ENCODE results near the gene LIG4. TPM values are rescaled to one million over a fixed set of nuclear protein-coding genes. Genes with fewer than 3 reads are reported as not detected.

LIG4 gene
- 25.4 TPM for total RNA-seq
- 22.3 TPM for polyA plus RNA-seq
- long read RNA-seq, donor 1, full-length matches to known transcripts = 5 of 5 reads
- long read RNA-seq, donor 1, partial matches to known transcripts = 0 of 5 reads
- long read RNA-seq, donor 1, other reads (novel, unspliced or antisense) = 0 of 5 reads
- long read RNA-seq, donor 2 = 0 reads
- long read RNA-seq, donor 3, full-length matches to known transcripts = 22 of 44 reads
- long read RNA-seq, donor 3, partial matches to known transcripts = 0 of 44 reads
- long read RNA-seq, donor 3, other reads (novel, unspliced or antisense) = 22 of 44 reads
- long read RNA-seq, donor 4, full-length matches to known transcripts = 8 of 75 reads
- long read RNA-seq, donor 4, partial matches to known transcripts = 45 of 75 reads
- long read RNA-seq, donor 4, other reads (novel, unspliced or antisense) = 22 of 75 reads
- long read RNA-seq, donor 5, full-length matches to known transcripts = 9 of 75 reads
- long read RNA-seq, donor 5, partial matches to known transcripts = 22 of 75 reads
- long read RNA-seq, donor 5, other reads (novel, unspliced or antisense) = 44 of 75 reads
- long read RNA-seq, donor 6, full-length matches to known transcripts = 7 of 7 reads
- long read RNA-seq, donor 6, partial matches to known transcripts = 0 of 7 reads
- long read RNA-seq, donor 6, other reads (novel, unspliced or antisense) = 0 of 7 reads
- long read RNA-seq, donor 7, full-length matches to known transcripts = 30 of 55 reads
- long read RNA-seq, donor 7, partial matches to known transcripts = 25 of 55 reads
- long read RNA-seq, donor 7, other reads (novel, unspliced or antisense) = 0 of 55 reads
- long read RNA-seq, donor 8, full-length matches to known transcripts = 5 of 11 reads
- long read RNA-seq, donor 8, partial matches to known transcripts = 0 of 11 reads
- long read RNA-seq, donor 8, other reads (novel, unspliced or antisense) = 6 of 11 reads
- long read RNA-seq, donor 9, full-length matches to known transcripts = 12 of 12 reads
- long read RNA-seq, donor 9, partial matches to known transcripts = 0 of 12 reads
- long read RNA-seq, donor 9, other reads (novel, unspliced or antisense) = 0 of 12 reads
- long read RNA-seq, donor 10, full-length matches to known transcripts = 13 of 13 reads
- long read RNA-seq, donor 10, partial matches to known transcripts = 0 of 13 reads
- long read RNA-seq, donor 10, other reads (novel, unspliced or antisense) = 0 of 13 reads

GRCh38 chr13:108215436-108215835, at the start of gene LIG4:
LIG4 (minus strand) TSS chr13:108215536; CDS start chr13:108211268, 4,268 bp downstream.
- peak within 1 kb of the TSS; percentile 91 to 97 for H3K27ac ChIP-seq (ENCODE audit: low read depth in 1 of 2, low read length in 1 of 2)
- peaks cover 0 to 5% of the 10 kb centered on the region in 2 donors for H3K36me3 ChIP-seq (ENCODE audit: control insufficient read depth in 2 of 2, insufficient read depth in 2 of 2, low read length in 1 of 2)
- peak within 1 kb of the TSS; percentile 69 for H3K4me3 ChIP-seq (ENCODE audit: low read length in 2 of 2)
- H3K9me3 ChIP-seq (ENCODE audit: control insufficient read depth in 2 of 2, insufficient read depth in 1 of 2, low read length in 1 of 2) = no peaks in the 10 kb centered on the region
- peaks cover 13 to 38% of the 10 kb centered on the region in 2 donors for H3K4me1 ChIP-seq (ENCODE audit: control insufficient read depth in 2 of 2, insufficient read depth in 2 of 2, low read length in 2 of 2)
- WGBS = under 1% methylated on average over 25 of the region's 26 CpGs
- H3K27me3 ChIP-seq (ENCODE audit: control insufficient read depth in 2 of 2, insufficient read depth in 1 of 2, low read length in 1 of 2) = no peaks in the 10 kb centered on the region
- peak; percentile 82 to 97 (median 93) for DNase-seq (ENCODE audit: low read depth in 6 of 9, low spot score in 9 of 9)

- H3K4me3 ChIP-seq (ENCODE audit: low read length in 2 of 2) = no peak overlapping the region
- DNase-seq (ENCODE audit: low read depth in 6 of 9, low spot score in 9 of 9) = no peak
- WGBS = 97% methylated on average over 9 of the region's 9 CpGs
- H3K4me1 ChIP-seq (ENCODE audit: control insufficient read depth in 2 of 2, insufficient read depth in 2 of 2, low read length in 2 of 2) = no peaks in the 10 kb centered on the region
- no peaks in the 10 kb centered on the region for H3K27me3 ChIP-seq (ENCODE audit: control insufficient read depth in 2 of 2, insufficient read depth in 1 of 2, low read length in 1 of 2)
- H3K9me3 ChIP-seq (ENCODE audit: control insufficient read depth in 2 of 2, insufficient read depth in 1 of 2, low read length in 1 of 2) = no peaks in the 10 kb centered on the region
- H3K36me3 ChIP-seq (ENCODE audit: control insufficient read depth in 2 of 2, insufficient read depth in 2 of 2, low read length in 1 of 2) = no peaks in the 10 kb centered on the region
- H3K27ac ChIP-seq (ENCODE audit: low read depth in 1 of 2, low read length in 1 of 2) = no peak overlapping the region
Measured at GRCh38 chr13:108263621-108264355, 48.5 kb upstream of the LIG4 start.

- H3K9me3 ChIP-seq (ENCODE audit: control insufficient read depth in 2 of 2, insufficient read depth in 1 of 2, low read length in 1 of 2) = no peaks in the 10 kb centered on the region
- H3K27me3 ChIP-seq (ENCODE audit: control insufficient read depth in 2 of 2, insufficient read depth in 1 of 2, low read length in 1 of 2) = no peaks in the 10 kb centered on the region
- no peak for DNase-seq (ENCODE audit: low read depth in 6 of 9, low spot score in 9 of 9)
- H3K36me3 ChIP-seq (ENCODE audit: control insufficient read depth in 2 of 2, insufficient read depth in 2 of 2, low read length in 1 of 2) = no peaks in the 10 kb centered on the region
- no peak overlapping the region for H3K27ac ChIP-seq (ENCODE audit: low read depth in 1 of 2, low read length in 1 of 2)
- WGBS = 96% methylated on average over 2 of the region's 2 CpGs
- H3K4me1 ChIP-seq (ENCODE audit: control insufficient read depth in 2 of 2, insufficient read depth in 2 of 2, low read length in 2 of 2) = no peaks in the 10 kb centered on the region
- H3K4me3 ChIP-seq (ENCODE audit: low read length in 2 of 2) = no peak overlapping the region
Measured at GRCh38 chr13:108257248-108257647, 41.9 kb upstream of the LIG4 start.

- H3K9me3 ChIP-seq (ENCODE audit: control insufficient read depth in 2 of 2, insufficient read depth in 1 of 2, low read length in 1 of 2) = no peaks in the 10 kb centered on the region
- no peaks in the 10 kb centered on the region for H3K4me1 ChIP-seq (ENCODE audit: control insufficient read depth in 2 of 2, insufficient read depth in 2 of 2, low read length in 2 of 2)
- DNase-seq (ENCODE audit: low read depth in 6 of 9, low spot score in 9 of 9) = no peak
- H3K27me3 ChIP-seq (ENCODE audit: control insufficient read depth in 2 of 2, insufficient read depth in 1 of 2, low read length in 1 of 2) = no peaks in the 10 kb centered on the region
- WGBS = 73% methylated on average over 4 of the region's 4 CpGs
- no peaks in the 10 kb centered on the region for H3K36me3 ChIP-seq (ENCODE audit: control insufficient read depth in 2 of 2, insufficient read depth in 2 of 2, low read length in 1 of 2)
- H3K27ac ChIP-seq (ENCODE audit: low read depth in 1 of 2, low read length in 1 of 2) = no peak overlapping the region
- H3K4me3 ChIP-seq (ENCODE audit: low read length in 2 of 2) = no peak overlapping the region
Measured at GRCh38 chr13:108249150-108249549, 33.8 kb upstream of the LIG4 start.

- DNase-seq (ENCODE audit: low read depth in 6 of 9, low spot score in 9 of 9) = no peak
- Histone ChIP-seq H3K27ac (ENCODE audit: low read depth in 1 of 2, low read length in 1 of 2) (no peak overlapping the region), H3K9me3 (ENCODE audit: control insufficient read depth in 2 of 2, insufficient read depth in 1 of 2, low read length in 1 of 2) (no peaks in the 10 kb centered on the region), H3K27me3 (ENCODE audit: control insufficient read depth in 2 of 2, insufficient read depth in 1 of 2, low read length in 1 of 2) (no peaks in the 10 kb centered on the region), H3K4me1 (ENCODE audit: control insufficient read depth in 2 of 2, insufficient read depth in 2 of 2, low read length in 2 of 2) (peaks cover 3 to 5% of the 10 kb centered on the region in 2 donors), H3K4me3 (ENCODE audit: low read length in 2 of 2) (no peak overlapping the region), H3K36me3 (ENCODE audit: control insufficient read depth in 2 of 2, insufficient read depth in 2 of 2, low read length in 1 of 2) (peaks cover 0 to 6% of the 10 kb centered on the region in 2 donors)
Measured at GRCh38 chr13:108230377-108230776, 15.0 kb upstream of the LIG4 start.

- Histone ChIP-seq H3K36me3 (ENCODE audit: control insufficient read depth in 2 of 2, insufficient read depth in 2 of 2, low read length in 1 of 2) (peaks cover 0 to 6% of the 10 kb centered on the region in 2 donors), H3K4me1 (ENCODE audit: control insufficient read depth in 2 of 2, insufficient read depth in 2 of 2, low read length in 2 of 2) (peaks cover 6 to 8% of the 10 kb centered on the region in 2 donors), H3K9me3 (ENCODE audit: control insufficient read depth in 2 of 2, insufficient read depth in 1 of 2, low read length in 1 of 2) (no peaks in the 10 kb centered on the region), H3K27ac (ENCODE audit: low read depth in 1 of 2, low read length in 1 of 2) (no peak overlapping the region), H3K27me3 (ENCODE audit: control insufficient read depth in 2 of 2, insufficient read depth in 1 of 2, low read length in 1 of 2) (no peaks in the 10 kb centered on the region), H3K4me3 (ENCODE audit: low read length in 2 of 2) (no peak overlapping the region)
- DNase-seq (ENCODE audit: low read depth in 6 of 9, low spot score in 9 of 9) = peak in 3 of 9 donors; percentile 45 to 63 (median 53)
- WGBS = 95% methylated on average over 1 of the region's 1 CpG
Measured at GRCh38 chr13:108227651-108228272, 12.4 kb upstream of the LIG4 start.

GRCh38 chr13:108226184-108226583, 10.8 kb upstream of the LIG4 start:
- no peak overlapping the region for H3K27ac ChIP-seq (ENCODE audit: low read depth in 1 of 2, low read length in 1 of 2)
- no peak overlapping the region for H3K4me3 ChIP-seq (ENCODE audit: low read length in 2 of 2)
- H3K4me1 ChIP-seq (ENCODE audit: control insufficient read depth in 2 of 2, insufficient read depth in 2 of 2, low read length in 2 of 2) = peaks cover 6 to 8% of the 10 kb centered on the region in 2 donors

GRCh38 chr13:108225440-108225839, 10.1 kb upstream of the LIG4 start:
- H3K4me3 ChIP-seq (ENCODE audit: low read length in 2 of 2) = no peak overlapping the region
- no peak overlapping the region for H3K27ac ChIP-seq (ENCODE audit: low read depth in 1 of 2, low read length in 1 of 2)
- peaks cover 0 to 6% of the 10 kb centered on the region in 2 donors for H3K36me3 ChIP-seq (ENCODE audit: control insufficient read depth in 2 of 2, insufficient read depth in 2 of 2, low read length in 1 of 2)
- H3K4me1 ChIP-seq (ENCODE audit: control insufficient read depth in 2 of 2, insufficient read depth in 2 of 2, low read length in 2 of 2) = peaks cover 6 to 8% of the 10 kb centered on the region in 2 donors
- 3% methylated on average over 1 of the region's 1 CpG for WGBS
- H3K27me3 ChIP-seq (ENCODE audit: control insufficient read depth in 2 of 2, insufficient read depth in 1 of 2, low read length in 1 of 2) = no peaks in the 10 kb centered on the region
- DNase-seq (ENCODE audit: low read depth in 6 of 9, low spot score in 9 of 9) = peak in 1 of 9 donors; percentile 53
- H3K9me3 ChIP-seq (ENCODE audit: control insufficient read depth in 2 of 2, insufficient read depth in 1 of 2, low read length in 1 of 2) = no peaks in the 10 kb centered on the region

More at GRCh38 chr13:108226184-108226583, 10.8 kb upstream of the LIG4 start:
- Histone ChIP-seq H3K27me3 (ENCODE audit: control insufficient read depth in 2 of 2, insufficient read depth in 1 of 2, low read length in 1 of 2) (no peaks in the 10 kb centered on the region), H3K9me3 (ENCODE audit: control insufficient read depth in 2 of 2, insufficient read depth in 1 of 2, low read length in 1 of 2) (no peaks in the 10 kb centered on the region), H3K36me3 (ENCODE audit: control insufficient read depth in 2 of 2, insufficient read depth in 2 of 2, low read length in 1 of 2) (peaks cover 0 to 6% of the 10 kb centered on the region in 2 donors)
- no peak for DNase-seq (ENCODE audit: low read depth in 6 of 9, low spot score in 9 of 9)
- 44% methylated on average over 1 of the region's 1 CpG for WGBS
